ENCODE results near the gene FNBP1.

Gene FNBP1

DNA sequence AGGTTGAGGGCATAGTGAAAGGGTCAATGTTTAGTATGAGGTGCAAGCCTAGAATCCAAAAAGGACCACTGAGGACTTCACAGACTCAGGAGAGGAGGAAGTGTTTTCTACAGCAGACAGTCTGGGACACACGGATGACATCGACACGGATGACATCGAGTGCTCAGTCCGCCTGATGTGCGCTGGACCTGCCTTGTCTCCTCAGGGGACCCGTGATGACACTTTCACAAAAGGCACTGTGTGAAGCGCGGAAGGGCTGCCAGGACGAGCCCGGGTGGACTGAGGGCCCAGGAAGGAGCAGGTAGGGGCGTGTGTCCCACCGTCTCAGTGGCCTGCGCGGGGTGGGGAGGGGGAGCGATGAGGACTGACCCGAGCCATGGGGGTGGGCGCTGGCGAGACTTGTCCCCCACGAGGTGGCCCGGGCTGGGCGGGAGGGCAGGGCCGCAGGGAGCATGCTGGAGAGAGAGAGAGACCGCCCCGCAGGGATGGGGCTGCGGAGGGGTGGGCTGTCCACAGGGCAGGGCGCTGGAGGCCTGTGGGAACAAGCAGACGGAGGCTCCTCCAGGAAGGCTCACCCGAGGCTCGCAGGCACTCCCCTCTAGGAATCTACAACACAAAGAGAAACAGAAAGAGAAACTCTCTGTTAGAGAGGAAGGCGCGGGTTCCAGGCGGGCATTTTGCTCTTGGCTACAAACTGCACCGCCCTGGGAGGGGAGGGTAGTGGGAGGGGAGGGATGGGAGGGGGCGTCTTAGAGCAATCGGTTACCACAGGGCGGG lies 152.9 kb downstream of the FNBP1 start:
- no peak for DNase-seq (ENCODE audit: low read depth)

GRCh38 chr9:129889122-129889940 lies 153.7 kb downstream of the FNBP1 start:
- no peak for DNase-seq (ENCODE audit: low read depth)

DNA sequence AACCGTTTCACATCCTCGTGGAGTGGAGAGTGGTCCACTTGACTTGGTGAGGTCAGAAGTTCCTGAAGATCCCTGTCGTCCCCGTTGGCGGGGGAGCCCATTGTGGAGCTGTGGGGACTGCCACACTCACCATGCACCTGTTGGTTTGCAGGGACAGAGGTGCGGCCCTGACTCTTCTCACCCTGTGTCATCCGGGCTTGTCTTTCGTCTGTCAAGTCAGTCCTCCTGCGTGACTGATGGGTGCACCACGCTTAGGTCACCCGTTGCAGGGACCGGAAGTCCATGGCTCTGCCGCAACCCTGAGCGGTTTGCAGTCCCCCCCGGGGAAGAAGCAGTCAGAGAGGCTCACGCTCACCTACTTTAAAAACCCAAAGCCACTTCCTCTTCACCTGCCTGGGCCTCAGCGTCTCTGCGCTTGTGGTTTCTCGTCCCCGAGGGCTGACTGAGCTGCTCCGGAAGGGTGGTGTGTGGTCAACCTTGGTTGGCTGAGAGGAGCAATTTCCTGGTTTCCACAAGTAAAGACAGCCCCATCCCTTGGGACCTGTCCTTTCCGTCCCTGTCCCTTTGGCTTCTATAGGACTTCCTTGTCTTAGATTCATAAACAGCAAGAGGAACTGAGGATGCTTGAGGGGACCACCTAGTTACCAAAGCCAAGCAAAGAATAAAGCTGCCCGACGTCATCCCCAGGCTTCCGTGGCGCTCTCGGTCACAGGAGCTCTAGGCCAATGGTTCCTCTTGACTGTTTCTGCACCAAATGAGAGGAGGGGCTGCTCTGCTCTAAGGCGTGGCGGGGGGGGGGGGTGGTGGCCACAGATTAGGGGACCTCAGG lies 154.5 kb downstream of the FNBP1 start:
- no peak for DNase-seq (ENCODE audit: low read depth)

DNA sequence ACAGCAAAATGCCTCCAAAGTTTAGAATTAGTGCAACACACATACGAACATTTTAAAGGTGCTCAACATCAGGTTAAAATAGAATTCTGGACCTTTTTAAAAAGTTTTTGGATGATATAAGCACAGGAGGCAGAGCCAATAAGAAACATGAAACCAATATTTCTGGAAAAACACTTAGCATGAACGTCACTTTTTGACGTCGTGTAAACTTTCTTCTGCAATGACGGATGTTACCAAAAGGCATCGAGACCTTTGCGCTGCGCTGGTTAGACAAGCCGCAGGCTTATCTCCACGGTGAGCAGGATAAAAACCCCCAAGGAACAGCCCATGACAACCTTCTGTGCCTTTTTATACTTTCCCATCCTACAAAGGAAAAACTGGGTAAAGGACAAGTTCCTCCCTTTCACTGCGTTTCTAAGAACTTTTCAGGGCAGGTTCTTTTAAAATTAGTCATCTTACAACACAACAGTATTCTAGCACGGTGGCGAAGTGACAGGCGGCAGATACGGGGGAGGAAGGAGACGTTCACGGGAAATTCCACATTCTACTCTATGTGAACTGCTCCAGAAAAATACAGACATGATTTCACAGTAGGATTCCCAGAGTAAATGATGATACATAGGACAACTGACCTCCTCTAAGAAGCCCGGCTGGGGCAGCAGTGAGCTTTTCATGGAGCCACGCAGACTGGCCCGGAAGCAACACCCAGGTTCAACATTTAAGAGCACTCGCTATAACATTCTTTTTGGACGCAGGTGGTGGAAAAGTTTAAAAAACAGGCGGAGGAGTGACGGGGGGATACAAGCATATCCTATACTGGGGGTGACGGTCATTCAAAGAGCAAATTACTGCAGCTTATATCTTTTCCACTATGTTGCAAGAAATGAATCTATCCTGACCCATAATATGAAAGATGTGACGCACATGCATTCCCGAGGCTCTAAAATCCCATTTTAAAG lies 155.4 kb downstream of the FNBP1 start:
- DNase-seq (ENCODE audit: low read depth) = no peak

DNA sequence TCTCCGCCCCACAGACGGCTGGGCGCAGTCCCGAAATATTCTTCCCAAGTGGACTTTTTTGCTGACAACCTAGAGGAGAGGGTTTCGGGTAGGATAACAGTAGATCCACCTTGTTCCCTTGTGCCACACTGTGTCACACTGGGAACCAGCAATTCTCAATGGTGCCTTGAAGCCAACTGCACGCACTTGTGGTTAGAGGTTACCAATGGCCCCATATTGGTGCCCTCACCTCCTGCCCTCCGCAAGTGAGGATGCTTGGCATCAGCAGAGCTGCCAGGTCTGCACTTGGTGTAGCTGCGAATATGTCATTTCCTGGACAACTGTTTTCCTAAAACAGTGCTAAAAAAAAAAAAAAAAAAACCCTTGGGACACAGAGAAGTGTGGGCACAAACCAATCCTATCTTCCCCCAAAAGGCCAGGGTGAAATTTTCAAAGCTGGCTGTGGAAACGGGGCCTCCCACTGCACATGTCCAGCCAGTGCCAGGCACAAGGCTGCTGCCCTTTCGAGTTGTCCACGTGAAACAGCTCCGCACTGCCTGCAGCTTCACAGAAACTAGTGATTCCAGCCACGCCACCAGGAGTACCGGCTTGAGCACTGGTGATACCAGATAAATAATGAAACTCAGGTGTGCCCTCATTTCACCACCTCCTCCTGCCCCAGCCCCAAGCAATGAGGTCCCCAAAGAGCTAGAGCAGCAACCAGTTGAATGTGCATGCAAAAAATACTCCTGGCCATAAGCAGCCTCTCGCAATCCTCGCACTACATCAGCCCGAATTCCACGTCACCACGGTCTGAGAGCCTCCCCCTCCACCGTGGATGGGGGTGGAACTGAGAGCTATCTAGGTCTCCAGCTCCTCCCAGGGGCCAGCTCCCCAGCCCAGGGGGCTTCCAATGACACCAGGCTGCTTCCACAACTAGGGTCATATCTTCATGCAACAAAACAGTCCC lies 156.5 kb downstream of the FNBP1 start:
- DNase-seq (ENCODE audit: low read depth) = no peak

DNA sequence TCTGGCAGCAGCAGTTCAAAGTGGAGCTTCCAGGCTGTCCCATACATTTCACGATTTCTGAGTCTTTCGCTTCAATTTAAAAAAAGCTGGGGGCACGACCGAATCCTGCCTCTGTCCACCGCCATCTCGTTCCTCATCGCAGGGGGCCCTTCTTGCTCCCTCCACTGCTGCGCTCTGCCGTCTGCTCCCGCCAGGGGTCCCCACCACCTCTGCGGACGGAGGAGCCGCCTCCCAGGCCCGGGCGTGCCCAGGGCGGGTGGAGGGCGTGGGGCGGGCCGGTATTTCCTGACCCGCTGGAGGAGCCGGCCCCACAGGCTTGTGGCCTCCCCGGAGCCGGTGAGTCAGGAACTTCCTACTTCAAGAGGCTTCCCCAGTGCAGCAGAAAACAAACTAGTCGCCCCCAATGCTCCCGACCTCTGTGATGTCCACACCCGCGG lies 157.3 kb downstream of the FNBP1 start:
- peak; percentile 78 for DNase-seq (ENCODE audit: low read depth)

GRCh38 chr9:129885018-129885669 lies 157.8 kb downstream of the FNBP1 start:
- no peak for DNase-seq (ENCODE audit: low read depth)

DNA sequence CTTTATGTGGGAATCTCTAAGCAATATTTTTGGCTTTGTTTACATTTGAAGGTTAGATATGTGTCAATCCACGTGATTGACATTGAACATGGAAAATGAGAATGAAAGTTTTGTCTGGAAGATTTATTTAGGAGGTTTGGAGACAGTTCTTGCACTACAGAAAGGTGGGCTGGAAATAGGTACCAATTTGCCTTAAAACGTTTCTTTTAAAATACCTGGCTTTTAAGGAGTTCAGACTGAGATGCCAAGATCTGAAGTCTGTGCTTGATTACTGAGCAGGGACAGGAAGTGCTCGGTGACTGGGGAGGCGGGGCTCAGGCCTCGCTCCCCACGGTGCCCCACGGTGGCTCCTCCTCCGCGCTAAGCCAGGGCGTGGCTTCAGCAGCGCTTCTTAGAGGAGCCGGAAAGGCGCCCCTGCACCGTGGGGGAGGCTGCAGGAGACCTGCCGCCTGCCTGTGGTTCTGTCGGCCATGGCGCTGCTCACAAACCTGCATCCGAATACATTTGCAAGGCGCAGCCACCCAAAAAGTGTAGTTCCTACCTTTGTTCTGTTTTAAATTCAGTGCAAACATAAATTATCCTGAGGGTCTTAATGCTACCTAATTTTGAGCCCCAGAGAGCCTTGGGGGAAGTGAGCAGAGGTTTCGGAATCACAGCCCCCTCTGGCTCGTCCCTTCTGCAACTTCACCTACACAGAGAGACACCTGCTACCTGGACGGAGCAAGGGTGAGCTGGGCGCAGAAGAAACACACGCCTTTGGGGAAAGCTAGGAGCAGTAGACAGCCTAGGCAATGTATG lies 158.6 kb downstream of the FNBP1 start:
- peak; percentile 87 for DNase-seq (ENCODE audit: low read depth)

DNA sequence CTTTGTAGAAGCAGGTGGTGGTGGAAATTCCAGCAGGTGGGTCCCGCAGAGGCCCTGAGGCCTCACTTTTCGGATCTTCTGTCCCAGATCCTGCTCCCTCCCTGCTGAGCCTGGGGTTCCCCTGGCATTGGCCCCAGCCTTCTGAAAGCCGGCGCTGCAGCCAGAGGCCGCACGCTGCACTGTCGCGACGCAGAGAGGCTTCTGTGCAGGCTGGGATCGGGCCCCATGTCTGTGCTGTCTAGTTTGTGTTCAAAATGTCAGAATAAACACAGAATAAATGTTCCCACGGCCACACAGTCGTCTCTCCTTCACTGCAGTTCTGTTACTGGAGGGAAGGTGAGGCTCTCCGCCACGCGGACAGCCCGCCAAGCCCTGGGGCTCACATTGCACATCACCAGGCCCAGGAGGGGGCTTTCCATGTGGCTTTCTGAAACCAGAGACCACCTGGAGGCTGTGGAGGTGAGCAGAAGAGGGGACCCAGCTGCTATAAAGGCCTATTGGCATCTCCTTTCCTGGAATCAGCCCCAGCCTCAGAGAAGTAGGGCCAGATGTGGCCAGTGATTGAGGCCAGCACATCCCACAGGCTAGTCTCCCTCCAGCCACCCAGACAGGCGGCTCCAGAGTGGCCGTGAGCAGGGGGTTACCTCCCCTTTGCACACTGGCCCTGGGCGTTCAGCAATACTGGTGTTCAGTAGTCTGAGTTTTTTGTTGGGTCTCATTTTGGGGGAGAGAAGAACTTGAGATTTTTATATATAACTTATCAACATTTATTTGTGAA lies 161.3 kb downstream of the FNBP1 start:
- DNase-seq (ENCODE audit: low read depth) = no peak

- no peak for DNase-seq (ENCODE audit: low read depth)
Observed at GRCh38 chr9:129880654-129881546, 162.1 kb downstream of the FNBP1 start.

- DNase-seq (ENCODE audit: low read depth) = no peak
Observed at GRCh38 chr9:129879991-129880653, 162.9 kb downstream of the FNBP1 start.

DNA sequence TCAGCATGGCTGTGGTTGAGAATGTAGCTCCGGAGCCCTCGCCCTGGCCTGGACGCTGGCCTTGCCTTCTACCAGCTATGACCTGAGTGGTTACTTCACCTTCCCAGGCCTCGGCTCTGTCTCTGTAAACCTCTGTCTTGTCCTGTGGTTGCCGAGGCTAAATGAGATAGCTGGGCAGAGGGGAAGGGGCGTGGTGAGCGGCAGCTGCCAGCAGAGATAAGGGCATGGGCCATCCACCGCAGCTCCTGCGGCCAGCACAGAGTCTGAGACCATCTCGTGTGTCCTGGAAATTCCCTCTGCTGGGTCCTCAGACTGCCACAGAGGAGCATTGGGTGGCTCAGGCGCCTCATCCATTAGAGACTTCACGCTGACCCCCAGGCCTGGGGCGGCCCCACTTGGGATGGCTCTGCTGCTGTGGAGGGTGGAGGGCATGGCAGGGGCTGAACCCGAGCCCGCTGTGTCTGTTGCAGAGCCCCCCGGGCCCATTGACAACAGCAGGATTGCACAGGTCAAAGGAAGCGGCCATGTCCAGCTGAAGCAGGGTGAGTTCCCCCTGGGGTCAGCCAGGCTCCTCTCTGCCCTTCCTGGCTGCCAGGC lies 163.8 kb downstream of the FNBP1 start:
- no peak for DNase-seq (ENCODE audit: low read depth)

DNA sequence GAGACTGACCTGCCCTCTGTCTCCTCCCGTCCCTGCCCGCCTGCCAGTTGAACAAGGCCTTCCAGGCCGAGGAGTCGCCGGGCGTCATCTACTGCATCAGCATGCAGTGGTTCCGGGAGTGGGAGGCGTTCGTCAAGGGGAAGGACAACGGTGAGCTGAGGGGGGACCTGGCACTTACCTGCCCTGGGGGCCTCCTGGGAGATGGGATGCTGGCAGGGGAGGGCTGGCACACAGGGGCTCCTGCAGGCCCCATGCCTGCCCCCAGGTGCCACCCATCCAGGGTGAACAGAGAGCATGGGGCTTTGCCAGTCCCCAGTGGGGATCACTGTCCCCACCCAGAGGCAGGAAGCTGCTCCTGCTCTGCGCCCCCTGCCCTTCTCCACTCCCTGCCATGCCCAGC lies 164.7 kb downstream of the FNBP1 start:
- DNase-seq (ENCODE audit: low read depth) = no peak

- DNase-seq (ENCODE audit: low read depth) = no peak
Observed at GRCh38 chr9:129876815-129877214, 166.2 kb downstream of the FNBP1 start.

GRCh38 chr9:129875687-129876395 lies 167.1 kb downstream of the FNBP1 start:
- DNase-seq (ENCODE audit: low read depth) = no peak
